ENCODE results near the gene DCLK2.

DCLK2 gene

DNA sequence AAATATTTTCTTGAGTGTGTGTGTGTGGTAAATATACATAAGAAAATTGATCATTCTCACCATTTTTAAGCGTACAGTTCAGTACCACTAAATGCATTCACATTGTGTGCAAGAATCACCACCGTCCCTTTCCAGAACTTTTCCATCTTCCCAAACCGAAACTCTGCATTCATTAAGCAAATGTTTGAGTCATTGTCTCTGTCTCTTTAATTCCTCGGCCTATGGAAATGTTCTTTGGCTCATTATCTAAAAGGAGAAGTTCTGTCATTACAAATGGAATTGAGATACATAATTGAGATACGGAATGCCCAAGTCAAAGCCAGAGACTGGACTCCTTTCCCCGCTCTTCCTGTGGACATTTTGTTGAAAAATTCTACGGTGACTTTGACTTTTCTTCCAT is 168.9 kb downstream of the DCLK2 start:
- no peak for DNase-seq

DNA sequence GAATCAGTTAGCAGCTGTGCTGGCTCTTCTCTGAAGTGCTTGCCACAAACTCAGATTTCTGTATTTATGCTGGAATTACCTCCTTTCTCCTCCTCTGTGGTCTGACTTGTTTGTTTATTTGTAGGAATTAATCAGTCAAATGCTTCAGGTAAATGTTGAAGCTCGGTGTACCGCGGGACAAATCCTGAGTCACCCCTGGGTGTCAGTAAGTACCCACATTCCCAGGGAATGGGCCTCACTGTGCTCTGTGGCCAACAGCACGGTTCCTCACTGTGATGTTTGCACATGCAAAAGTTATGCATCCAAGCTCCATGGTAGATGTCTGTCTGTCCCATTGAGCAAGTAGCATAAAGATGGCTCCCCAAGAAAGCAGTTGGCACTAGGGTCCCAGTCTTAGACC is 169.9 kb downstream of the DCLK2 start:
- no peak for DNase-seq

- DNase-seq = no peak
Observed at GRCh38 chr4:150250293-150250997, 172.2 kb downstream of the DCLK2 start.

DNA sequence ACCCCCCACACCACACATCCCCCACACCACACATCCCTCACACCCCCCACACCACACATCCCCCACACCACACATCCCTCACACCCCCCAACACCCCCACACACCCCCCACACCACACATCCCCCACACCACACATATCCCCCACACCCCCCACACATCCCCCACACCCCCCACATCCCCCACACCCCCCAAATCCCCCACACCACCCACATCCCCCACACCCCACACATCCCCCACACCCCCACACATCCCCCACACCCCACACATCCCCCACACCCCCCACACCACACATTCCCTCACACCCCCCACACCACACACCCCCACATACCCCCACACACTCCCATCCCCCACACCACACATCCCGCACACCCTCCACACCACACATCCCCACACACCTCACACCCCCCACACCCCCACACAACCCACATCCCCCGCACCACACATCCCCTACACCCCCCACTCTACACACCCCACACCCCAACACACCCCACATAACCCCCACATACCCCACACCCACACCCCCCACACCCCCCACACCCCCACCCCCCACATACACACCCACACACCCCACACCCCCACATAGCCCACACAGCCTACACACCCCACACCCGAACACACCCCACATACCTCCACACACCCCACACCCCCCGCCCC is 172.9 kb downstream of the DCLK2 start:
- DNase-seq = no peak

GRCh38 chr4:150251752-150252190 is 173.5 kb downstream of the DCLK2 start:
- no peak for DNase-seq

- no peak for DNase-seq
Observed at GRCh38 chr4:150252306-150252705, 174.1 kb downstream of the DCLK2 start.

DNA sequence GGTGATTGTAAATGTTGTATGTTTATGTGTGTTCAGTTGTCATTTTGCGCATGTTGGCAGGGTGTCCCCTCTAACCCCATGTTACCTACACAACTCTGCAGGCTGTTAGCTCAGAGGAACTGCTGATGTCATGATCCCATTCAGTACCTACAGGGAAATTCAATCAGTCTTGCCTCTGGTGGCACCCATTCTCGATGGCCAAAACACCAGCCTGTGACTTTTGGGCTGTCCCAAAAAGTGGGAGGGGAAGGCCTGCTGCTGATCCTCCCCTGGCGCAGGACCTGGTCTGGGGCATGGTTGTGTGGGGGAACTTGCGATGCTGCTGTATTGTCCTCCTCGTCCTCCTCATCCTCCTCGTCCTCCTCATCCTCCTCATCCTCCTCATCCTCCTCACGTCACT is 174.5 kb downstream of the DCLK2 start:
- no peak for DNase-seq

- no peak for DNase-seq
Observed at GRCh38 chr4:150253416-150253815, 175.2 kb downstream of the DCLK2 start.

GRCh38 chr4:150253965-150254630 is 175.9 kb downstream of the DCLK2 start:
- no peak for DNase-seq

- no peak for DNase-seq
Observed at GRCh38 chr4:150255610-150256224, 177.5 kb downstream of the DCLK2 start.

DNA sequence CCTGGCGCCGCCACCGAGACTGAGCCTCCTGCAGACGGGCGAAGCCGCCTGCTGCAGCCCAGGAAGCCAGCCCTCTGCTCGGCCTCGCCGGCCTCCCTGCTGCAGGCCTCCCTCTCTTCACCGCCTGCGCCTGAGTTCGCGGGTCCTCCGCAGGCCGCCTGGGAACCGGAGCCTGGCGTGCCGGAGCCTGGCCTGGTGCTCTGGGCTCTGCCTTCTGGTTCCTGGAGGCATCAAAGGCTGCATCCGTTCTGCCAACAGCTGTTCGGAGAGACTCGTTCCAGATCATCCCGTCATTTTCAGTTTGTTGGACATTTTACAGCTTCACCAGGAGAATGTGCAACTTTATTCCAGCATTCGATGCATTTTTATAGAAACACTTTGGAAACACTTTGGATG is 178.0 kb downstream of the DCLK2 start:
- no peak for DNase-seq

GRCh38 chr4:150256841-150257730 is 178.8 kb downstream of the DCLK2 start:
- DNase-seq = no peak

DNA sequence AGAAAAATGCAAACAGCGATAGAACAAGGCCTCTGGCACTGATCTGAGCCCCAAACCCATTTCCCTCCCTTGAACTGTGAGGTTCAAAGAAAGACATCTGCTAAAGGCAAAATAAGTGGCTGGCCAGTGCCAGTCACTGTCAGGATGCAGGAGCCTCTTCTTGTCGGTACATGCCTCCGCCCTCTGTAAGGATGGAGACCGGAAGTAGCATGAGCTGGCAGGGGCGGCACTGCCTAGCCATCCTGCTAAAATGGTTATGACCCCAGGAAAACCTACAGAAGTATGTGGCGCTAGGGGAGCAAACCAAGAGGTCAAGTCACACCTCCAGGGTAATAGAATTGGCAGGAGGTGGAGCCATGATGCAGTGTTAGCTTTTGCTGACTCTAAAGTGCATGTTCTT is 180.3 kb downstream of the DCLK2 start:
- DNase-seq = no peak

DNA sequence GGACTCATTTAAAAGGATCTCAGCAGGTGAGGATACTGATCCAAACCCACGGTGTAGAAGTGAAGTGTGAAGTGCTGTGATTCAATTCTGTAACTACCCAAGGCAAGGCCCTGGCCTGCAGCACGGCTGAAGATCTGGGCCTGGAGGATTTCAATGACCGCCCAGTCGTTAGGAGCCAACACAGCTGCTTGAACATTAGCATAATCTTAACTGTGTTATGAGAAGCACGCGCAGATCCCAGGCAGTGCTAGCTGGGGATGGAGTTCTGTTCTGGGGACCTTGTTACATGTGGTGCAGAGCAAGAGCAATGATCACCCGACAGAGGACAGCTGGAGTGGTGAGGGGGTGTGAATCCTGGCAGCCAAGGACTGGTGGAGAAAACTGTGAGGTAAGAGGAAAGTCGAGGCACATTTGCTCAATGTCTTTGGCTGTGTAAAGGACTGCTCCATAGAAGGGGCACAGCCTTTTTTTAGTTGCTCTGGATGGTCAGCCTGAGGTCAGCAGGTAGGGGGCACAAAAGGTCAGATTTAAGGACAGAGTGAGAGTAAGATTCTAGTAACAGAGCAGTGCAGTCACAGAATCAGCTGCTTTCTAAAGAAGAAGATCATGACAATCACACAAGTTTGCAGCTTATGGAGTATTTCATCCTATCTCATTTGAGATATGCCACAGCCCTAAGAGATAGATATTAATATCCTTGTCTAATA is 181.8 kb downstream of the DCLK2 start:
- DNase-seq = no peak

DNA sequence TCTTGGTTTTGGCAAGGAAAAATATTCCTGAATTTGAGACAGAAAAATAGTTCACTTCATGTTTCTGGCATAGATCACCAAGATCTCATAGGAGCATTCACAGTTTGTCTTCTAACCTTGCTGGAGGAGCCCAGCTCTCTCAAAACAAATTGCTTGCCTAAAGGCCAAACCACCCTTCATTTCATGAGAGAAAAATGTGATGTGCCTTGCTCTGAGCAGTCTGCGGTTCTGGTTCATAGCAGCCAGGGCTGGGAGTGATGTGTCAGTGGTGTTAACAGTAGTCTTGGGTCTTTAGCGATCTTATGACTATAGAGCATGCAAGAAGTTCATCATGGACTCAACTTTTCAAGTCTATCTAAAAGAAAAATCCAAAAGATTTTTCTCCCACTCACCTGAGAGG is 183.3 kb downstream of the DCLK2 start:
- DNase-seq = no peak

DNA sequence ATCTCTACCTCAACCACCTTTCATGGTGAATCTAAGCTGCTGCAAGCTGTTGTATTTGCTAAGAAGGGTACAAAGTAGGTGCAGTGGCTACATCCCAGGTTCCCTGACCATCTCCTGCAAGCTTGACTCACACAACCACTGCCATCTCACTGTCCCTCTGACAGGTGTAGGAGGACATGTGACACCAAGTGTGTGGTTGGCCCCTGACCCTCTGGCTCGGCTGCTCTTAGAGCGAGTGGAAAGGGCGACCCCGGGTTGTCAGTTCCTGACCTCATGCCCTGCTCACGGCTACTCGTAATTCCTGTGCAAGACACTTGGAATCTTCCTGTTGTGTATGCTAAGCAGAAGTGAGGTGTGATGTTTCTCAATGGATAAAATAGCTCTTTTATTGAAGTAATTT is 184.4 kb downstream of the DCLK2 start:
- DNase-seq = no peak

- DNase-seq = no peak
Observed at GRCh38 chr4:150264595-150265161, 186.4 kb downstream of the DCLK2 start.

- DNase-seq = no peak
Observed at GRCh38 chr4:150265806-150266205, 187.6 kb downstream of the DCLK2 start.

DNA sequence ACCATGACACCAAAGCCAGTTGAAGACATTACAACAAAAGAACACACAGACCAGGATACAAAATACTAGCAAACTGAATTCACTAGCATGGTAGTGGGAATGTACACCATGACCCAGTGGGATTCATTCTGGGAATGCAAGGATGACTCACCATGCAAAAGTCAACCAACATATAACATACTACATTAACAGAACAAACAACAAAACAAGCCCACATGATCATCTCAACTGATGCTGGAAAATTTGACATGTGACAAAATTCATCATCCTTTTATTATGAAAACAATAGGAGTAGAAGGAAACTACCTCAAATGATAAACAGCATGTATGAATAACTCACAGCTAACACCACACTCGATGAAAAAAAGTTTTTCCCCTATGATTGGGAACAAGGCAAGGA is 190.2 kb downstream of the DCLK2 start:
- DNase-seq = no peak

GRCh38 chr4:150278206-150278605 is 200.0 kb downstream of the DCLK2 start:
- DNase-seq = no peak

DNA sequence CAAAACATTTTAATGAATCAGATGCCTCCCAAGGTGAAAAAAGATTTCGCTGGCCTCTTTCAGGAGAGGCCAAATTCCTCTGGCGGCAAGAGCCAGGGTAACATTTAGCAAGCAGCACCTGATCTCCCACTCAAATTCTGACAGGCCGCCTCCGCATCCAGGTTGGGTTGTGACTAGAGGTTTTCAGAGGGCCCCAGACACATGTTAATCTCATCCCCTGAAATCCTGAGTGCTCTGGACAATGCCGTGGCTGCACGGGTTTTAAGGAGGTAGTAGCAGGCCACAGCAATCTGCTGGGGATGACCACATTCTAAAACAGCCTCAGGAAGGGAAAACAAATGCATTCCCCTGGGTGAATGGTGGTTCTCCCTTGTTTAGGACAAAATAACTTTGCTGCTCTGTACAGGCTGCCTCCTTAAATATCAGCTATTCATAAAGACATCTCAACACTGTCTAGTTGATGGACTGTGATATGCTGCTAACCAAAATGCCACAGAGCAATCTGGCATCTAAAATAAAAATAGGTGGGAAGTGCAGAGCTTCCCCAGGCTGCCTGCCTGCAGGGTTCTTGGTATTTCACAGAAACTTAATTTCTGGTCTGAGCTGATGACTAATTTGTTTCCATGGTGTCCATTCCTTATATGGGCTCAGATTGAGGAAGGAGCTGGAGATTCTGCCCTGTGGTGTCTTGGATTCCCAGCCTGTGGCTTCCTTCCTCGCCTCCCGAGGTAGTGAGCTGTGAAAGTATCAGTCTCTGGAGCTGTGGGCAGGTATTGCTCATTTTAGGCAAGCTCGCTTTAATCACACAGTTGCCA is 202.0 kb downstream of the DCLK2 start:
- DNase-seq = no peak

All from stimulated activated CD4-positive, alpha-beta T cell treated with anti-CD3 and anti-CD28 coated beads, Interleukin-2, amount 100 ng/mL, for 24 hours (primary cell).